ENCODE results near the gene JUP. TPM values are rescaled to one million over a fixed set of nuclear protein-coding genes. Genes with fewer than 3 reads are reported as not detected.

The JUP gene
- polyA plus RNA-seq, 3 donors, result 170 to 196 (median 178) TPM

DNA sequence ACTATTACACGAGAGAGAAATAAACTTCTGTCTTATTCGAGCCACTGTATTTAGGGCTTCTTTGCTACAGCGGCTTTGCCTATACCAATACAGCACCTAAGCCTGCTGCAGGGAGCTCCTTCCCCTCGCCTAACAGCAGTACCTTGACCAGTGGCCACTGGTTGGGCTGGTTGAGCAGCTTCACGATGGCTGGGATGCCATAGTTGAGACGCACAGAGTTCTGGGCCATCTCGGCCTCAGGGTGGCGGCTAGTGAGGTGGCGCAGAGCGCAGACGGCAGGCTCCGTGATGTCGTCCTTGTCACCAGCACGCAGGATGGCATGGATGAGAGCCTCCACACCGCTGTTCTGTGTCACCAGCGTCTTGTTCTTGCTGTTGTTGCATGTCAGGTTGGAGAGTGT is 23.7 kb downstream of the JUP start:
- no peak for DNase-seq (ENCODE audit: low read depth in 3 of 3, low spot score in 2 of 3)

DNA sequence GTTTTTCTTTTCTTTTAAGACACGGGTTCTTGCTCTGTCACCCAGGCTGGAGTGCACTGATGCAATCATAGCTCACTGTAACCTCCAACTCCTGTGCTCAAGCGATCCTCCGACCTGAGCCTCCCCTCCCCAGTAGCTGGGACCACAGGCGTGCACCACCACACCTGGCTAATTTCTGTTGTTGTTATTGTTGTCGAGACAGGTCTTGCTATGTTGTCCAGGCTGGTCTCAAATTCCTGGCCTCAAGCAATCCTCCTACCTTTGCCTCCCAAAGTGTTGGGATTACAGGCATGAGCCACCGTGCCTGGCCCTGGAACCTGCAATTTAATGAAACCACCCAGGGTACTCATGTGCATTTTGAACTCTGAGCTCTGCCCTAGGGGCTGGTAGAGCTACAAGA is 24.1 kb downstream of the JUP start:
- no peak for DNase-seq (ENCODE audit: low read depth in 3 of 3, low spot score in 2 of 3)

DNA sequence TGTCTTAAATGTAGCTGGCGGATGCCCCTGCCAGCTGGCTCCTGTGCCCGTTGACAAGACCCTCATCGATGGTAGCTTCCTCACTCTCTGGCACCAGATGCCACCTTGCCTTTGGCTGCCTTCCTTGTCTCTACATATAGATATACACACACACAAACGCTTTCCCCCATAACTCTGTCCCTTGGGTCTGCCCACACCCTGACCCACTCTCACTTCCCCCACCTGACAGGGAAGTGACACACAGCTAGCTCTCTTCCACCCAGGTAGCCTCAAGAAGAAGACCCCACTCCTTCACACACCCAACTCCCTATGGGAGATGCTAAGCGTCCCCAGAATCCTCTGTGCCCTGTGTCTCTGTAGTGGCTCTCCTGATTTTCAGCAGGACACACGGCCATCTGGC is 25.6 kb downstream of the JUP start:
- DNase-seq (ENCODE audit: low read depth in 3 of 3, low spot score in 2 of 3), result no peak

DNA sequence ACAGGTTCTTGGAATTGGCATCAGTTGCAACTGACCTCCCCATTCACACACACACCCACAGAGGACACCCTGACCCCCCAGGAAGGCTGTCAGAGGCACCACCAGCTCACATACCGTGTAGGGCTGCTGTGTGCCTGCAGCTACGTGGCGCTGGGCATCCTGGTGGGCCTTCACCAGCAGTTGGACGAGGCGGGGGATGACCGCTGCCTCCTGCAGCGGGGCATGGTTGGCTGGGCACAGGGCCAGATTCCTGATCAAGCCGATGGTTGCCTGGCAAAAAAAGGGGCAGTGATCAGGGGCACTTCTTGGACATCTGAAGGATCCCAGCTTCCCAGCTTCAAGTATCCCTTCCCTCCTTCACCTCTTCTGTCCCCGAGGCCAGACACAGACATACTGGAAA is 27.9 kb downstream of the JUP start:
- no peak for DNase-seq (ENCODE audit: low read depth in 3 of 3, low spot score in 2 of 3)

GRCh38 chr17:41754066-41754465 is 32.4 kb downstream of the JUP start:
- no peak for DNase-seq (ENCODE audit: low read depth in 3 of 3, low spot score in 2 of 3)

GRCh38 chr17:41751288-41751687 is 35.2 kb downstream of the JUP start:
- DNase-seq (ENCODE audit: low read depth in 3 of 3, low spot score in 2 of 3), result no peak

GRCh38 chr17:41750862-41751261 is 35.6 kb downstream of the JUP start:
- DNase-seq (ENCODE audit: low read depth in 3 of 3, low spot score in 2 of 3), result no peak

DNA sequence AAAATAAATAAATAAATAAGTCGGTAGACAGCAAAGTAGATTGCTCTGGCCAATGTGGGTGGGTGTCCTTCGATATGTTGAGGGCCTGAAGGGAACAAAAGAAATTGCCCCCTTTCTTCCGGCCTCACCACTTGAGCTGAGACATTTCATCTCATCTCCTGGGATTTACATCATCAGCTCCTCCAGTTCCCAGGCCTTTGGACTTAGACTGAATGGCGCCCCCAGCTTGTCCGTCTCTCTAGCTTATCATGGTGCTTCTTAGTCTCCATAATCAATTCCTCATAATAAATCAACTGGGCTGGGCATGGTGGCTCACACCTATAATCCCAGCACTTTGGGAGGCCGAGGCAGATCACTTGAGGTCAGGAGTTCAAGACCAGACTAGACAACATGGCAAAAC is 38.2 kb downstream of the JUP start:
- no peak for DNase-seq (ENCODE audit: low read depth in 3 of 3, low spot score in 2 of 3)

GRCh38 chr17:41741709-41742108 is 44.8 kb downstream of the JUP start:
- no peak for DNase-seq (ENCODE audit: low read depth in 3 of 3, low spot score in 2 of 3)

DNA sequence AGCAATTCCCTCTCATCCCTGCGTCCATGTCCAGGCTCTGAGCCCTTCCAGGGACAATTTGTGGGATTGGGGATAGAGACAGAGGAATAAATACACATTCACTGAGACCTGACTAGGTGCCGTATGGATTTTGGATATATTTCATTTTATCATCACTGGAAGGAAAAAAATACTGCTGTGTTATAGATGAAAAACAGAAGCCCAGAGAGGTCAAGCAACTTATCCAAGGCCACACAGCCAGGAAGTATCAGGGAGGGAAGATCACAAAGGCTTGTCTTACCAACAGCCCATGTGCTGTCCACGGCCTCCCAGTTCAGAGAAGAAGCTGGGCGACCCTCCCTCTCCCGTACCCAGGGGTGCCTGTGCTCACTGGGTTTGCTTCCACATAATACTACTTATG is 46.0 kb downstream of the JUP start:
- DNase-seq (ENCODE audit: low read depth in 3 of 3, low spot score in 2 of 3), result no peak

GRCh38 chr17:41739661-41740352 is 46.7 kb downstream of the JUP start:
- DNase-seq (ENCODE audit: low read depth in 3 of 3, low spot score in 2 of 3), result no peak

DNA sequence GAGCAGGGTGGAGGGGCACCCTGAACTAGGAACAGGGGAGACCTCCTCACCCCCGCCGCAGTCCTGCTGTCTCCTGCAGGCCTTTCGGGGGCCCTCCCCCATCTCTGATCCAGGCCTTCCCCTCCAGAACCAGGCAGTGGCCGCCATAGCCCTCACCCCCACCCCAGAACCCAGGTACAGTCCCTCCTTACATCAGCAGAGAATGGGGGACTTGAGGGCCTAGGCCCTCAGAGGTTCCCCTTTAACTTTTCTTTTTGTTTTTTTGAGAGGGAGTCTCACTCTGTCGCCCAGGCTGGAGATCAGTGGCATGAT is 47.8 kb downstream of the JUP start:
- DNase-seq (ENCODE audit: low read depth in 3 of 3, low spot score in 2 of 3), result no peak

- peak; percentile 67 to 82 (median 69) for DNase-seq (ENCODE audit: low read depth in 3 of 3, low spot score in 2 of 3)
Measured at GRCh38 chr17:41738077-41738800, 48.3 kb downstream of the JUP start.

- no peak for DNase-seq (ENCODE audit: low read depth in 3 of 3, low spot score in 2 of 3)
Measured at GRCh38 chr17:41737680-41738023, 48.9 kb downstream of the JUP start.

DNA sequence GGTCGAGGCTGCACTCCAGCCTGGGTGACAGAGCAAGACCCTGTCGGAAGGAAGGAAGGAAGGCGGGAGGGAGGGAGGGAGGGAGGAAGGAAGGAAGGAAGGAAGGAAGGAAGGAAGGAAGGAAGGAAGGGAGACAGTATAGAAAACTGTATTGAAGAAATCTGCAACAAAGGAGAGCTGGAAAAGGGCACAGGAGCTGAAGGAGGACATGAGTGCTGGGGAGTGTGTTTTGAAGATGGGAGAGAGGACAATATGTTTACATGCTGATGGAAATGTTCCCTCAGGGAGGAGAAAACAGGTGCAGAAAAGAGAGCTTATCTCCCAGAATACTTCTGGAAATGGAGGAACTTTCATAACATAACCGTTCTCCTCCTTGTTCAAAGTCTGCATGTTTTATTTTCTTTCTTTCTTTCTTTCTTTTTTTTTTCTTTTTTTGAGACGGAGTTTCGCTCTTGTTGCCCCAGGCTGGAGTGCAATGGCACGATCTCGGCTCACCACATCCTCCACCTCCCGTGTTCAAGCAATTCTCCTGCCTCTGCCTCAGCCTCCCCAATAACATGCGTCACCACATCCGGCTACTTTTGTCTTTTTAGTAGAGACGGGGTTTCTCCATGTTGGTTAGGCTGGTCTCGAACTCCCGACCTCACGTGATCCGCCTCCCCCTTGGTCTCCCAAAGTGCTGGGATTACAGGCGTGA is 49.4 kb downstream of the JUP start:
- DNase-seq (ENCODE audit: low read depth in 3 of 3, low spot score in 2 of 3), result no peak

DNA sequence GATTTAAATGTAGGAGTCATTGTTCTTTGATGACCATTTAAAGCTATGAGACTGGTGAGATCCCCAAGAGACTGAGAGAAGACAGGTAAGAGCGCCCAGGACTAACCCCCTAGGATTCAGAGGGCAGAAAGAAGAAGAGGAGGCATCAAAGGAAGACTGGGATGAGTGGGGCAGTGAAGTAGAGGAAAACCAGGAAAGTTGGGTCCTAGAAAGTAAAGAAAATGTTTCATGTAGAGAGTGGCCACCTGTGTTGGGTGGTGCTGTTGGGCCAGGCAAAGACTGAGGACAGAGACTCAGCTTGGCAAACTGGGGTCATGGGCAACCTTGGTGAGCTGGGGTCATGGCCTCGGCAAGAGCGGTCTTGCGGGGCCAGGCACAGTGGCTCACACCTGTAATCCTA is 50.8 kb downstream of the JUP start:
- no peak for DNase-seq (ENCODE audit: low read depth in 3 of 3, low spot score in 2 of 3)

- no peak for DNase-seq (ENCODE audit: low read depth in 3 of 3, low spot score in 2 of 3)
Measured at GRCh38 chr17:41734949-41735313, 51.6 kb downstream of the JUP start.

GRCh38 chr17:41734139-41734948 is 52.2 kb downstream of the JUP start, which contains the start of gene HAP1:
Gene HAP1, minus strand, starts transcription at chr17:41734643. Its CDS starts 9 bp downstream, at chr17:41734634.
- no peak for DNase-seq (ENCODE audit: low read depth in 3 of 3, low spot score in 2 of 3)

DNA sequence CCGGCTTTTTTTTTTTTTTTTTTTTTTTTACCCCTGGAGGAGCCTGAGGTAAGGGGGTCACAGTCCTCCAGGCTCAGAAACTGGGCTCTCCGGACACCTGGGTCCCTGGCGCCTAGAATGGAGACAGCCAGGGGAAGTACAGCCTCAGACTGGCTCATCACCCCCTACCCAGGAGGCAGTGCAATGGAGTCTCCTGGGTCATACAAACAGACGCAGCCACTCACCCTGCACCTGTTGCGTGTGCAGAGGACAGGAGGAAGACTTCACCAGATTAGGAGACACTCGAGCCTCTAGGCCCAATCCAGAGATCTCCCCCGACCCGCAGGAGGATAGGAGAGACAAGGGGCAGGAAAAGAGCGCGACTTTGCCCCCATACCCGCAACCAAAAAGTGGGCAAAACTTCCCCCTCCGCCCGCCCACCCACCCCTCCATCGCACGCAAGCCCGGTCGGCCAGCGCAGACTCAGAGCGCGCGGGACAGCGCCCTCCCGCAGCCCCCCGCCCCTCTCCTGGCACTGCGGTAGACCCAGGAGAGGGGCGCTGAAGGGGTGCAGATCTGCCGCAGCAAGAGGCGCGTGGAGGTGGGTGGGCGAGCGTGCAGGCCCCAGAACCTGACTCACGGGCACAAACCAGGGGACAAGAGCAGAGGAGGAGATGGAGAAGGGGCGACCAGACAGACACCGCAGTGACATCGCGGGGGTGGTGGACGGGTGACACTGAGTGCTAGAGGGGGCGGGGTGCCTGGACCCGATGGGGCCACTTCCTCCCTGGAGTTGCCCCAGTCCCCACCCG is 53.0 kb downstream of the JUP start:
- DNase-seq (ENCODE audit: low read depth in 3 of 3, low spot score in 2 of 3), result no peak

GRCh38 chr17:41731836-41732235 is 54.7 kb downstream of the JUP start:
- DNase-seq (ENCODE audit: low read depth in 3 of 3, low spot score in 2 of 3), result no peak

GRCh38 chr17:41730479-41730878 is 56.0 kb downstream of the JUP start:
- no peak for DNase-seq (ENCODE audit: low read depth in 3 of 3, low spot score in 2 of 3)

Measured in right renal cortex interstitium (tissue), 3 donors.